GM21526 (cell line): Measurements from ENCODE around the gene RAMAC.
"Not testable (repeated sequence)": the region's sequence is repeated elsewhere in the genome, so short reads cannot be mapped to it uniquely, and the experiment has no call there.

Experiments used
- ATAC-seq: cut with Tn5 transposase; IDR thresholded peaks from one replicate; pipeline ENCODE4 v1.9.1; 2021; ENCODE audit warnings: moderate library complexity; ENCODE audit not compliant: unreplicated experiment, low FRiP score

The RAMAC gene

DNA sequence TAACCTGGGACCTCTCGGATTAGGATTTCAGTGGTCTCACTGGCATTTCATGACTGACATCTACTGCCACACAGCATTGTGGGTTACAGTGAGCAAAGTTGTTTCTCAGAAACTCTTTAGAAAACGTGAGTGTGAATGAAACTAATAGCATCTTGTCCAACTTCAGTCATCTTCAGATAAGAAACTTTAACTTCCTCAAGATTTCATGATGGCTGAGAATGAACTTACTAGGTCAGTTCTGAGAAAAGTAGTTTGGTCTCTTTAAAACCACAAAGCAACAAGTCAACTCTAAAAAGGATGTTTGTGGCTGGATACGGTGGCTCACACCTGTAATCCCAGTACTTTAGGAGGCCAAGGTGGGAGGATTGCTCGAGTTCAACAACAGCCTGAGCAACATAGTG, 19.3 kb upstream of the RAMAC start:
- ATAC-seq = peak; percentile 63

DNA sequence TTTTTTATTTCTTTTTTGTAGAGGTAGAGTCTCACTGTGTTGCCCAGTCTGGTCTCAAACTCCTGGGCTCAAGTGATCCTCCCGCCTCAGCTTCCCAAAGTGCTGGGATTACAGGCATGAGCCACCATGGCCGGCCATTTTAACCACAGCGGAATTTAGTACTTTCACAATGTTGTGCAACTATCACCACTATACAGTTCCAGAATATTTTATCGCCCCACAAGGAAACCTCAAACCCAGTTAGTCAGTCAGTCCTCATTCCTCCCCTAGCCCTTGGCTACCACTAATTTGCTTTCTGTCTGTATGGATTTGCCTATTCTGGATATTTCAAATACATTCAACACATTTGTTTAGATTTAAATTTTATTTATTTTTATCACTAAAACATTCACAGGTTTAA, 17.9 kb upstream of the RAMAC start:
- ATAC-seq = no peak

DNA sequence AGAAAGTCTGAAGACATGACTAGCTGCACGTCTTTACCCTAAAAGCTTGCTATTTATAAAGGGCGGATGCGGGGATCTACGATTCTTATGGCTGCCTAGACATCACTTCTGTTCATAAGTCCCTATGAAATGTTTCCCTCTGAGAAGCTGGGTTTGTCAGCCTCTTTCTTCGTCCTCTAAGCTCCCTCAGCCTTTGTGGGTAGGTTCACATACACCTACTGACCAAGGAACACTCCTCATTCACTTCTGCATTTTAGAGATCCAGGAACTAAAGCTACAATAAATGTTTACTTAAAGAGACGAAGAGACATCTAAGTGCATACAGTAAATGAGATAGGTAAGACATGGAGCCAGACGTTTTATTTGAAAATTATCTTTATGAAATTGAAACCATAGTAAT, 16.7 kb upstream of the RAMAC start:
- ATAC-seq = no peak

DNA sequence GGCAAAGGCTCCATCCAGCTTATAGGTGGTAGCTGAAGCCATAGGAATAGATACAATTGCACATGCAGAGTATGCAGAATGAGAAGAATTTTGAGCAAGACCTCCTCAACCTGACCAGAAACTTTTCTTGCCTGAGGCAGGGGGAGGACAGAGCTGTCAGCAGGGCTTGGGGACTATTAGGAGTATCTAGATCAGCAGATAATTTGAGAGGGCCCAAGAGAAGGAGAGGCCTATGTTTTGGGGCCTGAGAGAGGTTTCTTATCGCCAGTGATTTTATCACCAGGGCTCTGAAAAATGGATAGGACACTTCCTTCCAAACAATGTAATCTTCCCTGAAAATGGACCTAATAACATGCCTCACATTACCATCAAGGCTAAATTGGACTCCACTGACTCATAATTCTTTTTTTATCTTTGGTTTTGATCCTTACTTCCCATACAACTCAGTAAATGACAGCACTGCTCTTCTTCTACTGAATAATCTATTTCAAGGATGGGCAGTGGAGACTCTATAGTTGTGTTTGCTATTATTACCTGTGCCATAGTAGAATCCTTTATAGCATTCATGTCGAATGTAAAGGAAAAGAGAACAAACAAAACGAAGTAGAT, 15.8 kb upstream of the RAMAC start:
- no peak for ATAC-seq

DNA sequence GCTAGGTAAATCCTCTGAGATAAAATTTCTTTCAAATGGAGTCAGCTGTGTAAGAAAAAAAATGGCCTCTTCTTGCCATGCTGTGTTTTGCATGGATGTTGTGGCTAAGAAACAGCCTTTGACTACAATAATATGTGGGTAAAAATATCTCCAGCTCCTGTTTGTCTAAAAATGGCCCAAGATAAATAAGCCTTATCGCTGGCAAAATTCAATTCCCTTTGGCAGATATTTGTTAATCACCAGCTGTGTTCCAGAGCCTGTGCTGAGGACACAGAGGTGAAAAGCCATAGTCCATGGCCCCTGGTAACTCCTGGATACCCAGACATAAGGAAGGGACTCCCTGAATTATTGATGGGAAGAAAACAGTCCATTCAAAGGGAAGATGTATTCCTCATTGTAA, 15.3 kb upstream of the RAMAC start:
- no peak for ATAC-seq

DNA sequence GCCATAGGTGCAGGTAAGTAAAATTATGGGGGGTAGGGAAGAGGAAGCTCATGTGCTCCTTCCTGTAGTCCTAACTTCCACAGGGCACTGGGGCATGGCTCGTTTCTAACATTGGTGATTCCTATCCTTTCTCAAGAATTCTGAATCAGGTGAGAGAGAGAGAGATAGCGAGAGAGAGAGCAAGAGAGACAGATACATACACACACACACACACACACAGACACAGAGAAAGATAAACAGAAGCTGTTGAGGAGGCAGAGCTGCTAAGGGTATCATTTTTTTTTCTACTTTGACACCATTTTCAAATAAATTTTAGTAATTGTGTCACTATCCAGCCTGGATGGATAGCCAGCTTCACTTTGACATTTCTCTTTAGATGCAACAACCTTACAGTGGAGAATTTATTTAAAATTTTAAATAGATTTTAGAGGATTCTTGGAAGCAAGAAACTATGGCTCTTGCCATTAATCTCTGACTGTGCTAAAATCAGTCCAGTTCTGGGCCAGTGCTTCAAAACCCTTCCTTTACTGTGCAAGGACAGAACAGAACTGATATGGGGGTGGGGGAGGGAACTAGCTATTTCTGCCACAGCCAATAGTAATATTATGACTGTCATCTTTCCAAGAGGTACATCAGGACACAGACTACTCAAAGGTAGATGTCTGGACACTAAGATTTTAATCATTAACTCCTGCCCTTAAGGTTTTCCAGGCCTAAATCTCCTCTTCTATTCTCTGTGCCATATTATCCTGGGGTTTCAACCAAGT, 14.6 kb upstream of the RAMAC start:
- no peak for ATAC-seq

DNA sequence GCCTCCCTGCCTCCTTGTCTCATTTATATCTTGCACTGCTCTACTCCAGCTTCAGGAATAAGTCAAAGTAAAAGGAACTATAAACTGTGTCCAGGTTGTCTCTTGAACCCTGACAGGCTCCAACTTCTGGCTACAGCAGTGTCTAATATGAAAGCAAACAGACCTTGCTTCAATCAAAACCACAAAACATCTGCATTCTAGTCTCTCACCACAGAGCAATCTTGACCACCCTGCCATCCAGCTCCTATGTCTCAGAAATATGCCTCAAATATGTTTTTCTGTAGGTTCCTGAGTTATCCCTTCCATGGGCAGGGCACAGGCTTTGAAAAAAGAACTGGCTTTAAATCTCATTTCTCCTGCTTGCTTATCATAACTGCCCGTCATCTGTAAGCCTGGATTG, 13.0 kb upstream of the RAMAC start:
- no peak for ATAC-seq

DNA sequence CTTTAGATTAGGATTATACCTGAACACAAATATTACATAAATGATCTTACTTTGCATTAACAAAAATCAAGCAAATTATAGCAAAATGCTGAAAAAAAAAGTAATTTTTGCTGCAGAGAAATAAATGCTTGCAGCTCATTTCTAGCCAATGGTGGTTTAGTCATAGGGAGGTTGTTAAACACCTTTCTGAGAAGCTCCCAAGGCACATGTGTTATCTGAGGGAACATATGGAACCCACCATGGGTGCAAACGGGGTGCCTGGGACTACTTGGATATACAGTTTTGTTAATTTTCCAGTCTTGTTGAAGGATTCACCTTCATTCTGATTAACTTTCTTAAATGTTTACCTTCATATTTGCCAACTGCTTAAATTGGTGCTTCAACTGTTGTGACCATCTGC, 8.9 kb upstream of the RAMAC start:
- ATAC-seq = no peak

DNA sequence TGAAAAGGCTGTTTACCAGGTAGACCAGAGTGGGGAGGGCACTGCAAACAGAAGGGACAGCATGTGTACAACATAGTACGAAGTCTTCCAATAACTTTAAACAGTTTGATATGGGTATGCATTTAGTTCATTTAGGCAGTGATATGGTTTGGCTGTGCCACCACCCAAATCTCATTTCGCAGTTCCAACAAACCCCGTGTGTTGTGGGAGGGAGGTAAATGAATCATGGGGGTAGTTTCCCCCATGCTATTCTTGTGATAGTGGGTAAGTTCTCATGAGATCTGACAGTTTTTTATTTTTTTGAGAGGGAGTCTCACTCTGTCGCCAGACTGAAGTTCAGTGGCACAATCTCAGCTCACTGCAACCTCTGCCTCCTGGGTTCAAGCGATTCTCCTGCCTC, 7.6 kb upstream of the RAMAC start:
- ATAC-seq = no peak

DNA sequence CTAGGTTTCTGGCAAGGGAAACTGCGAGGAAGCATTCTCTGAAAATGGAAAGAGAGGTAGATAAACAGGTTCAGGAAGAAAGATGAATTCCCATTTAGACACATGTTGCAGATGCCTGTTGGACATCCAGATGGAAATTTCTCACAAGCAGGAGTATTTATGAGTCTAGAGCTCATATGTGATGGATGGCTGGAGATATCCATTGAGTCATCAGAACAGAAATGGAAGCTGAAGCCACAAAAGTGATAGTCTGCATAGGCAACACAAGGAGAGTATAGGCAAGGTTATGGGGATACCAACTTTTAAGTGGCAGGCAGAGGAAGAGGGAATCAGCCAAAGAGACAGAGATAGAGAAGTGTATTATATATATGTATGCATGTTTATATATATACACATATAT, 6.3 kb upstream of the RAMAC start:
- ATAC-seq = no peak

DNA sequence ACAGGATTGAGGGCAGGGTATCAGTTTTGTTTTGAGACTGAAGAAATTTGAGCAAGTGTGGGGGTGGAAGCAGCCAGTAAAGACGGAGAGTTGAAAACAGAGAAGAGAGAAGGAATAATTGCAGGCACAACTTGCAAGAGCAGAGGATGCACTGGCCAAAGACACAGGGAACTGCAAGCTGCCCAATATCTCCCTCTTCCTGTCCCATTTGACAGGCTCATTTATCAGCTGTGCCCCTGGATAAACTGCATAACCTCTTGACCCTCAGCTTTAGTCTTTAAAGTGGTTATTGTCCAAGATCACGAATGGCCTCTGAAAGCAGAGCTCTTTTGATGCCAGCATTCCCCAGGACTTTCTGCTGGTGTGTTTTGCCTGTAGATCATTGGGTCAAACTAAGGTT, 5.0 kb upstream of the RAMAC start:
- no peak for ATAC-seq

DNA sequence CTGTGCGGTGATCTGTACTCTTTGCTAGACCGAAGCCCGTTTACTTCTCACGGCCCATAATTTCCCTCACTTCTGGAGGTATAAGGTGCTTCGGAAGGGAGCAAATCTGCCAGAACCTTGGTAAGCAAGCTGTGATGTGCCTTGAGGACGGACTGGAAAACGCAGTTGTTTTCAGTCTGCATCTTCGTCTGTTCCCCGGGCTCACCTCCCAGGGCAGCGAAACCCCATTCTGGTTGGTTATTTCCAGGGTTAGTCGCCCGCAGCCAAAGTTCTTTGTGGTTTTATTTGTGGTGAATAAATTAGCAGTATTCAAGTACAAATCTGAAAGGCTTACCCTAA, 401 bp downstream of the RAMAC start:
- ATAC-seq = peak; percentile 35

DNA sequence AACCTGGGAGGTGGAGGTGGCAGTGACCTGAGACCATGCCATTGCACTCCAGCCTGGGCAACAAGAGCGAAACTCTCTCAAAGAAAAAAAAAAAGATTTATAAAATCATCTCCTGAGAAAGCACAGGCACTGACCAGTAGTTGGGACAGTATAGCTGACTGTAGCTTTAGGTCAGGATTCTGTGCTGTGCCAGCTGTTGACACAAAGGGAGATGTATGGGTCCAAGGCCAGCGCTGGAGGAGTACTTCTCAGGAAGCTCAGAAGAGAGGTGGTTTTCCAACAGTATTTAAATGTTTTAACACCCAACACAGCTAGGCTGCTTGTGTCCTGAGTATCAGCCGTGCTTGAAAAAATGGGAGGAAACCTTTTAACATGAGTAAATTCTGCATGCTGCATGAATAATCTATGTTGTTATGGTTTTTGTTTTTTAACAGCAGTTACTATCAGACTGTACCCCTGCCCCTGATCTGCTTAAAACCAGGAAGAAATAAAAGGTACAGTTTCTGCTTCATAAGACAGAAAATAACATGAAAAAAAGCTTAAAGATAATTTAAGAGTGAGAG, 6.5 kb downstream of the RAMAC start:
- no peak for ATAC-seq

DNA sequence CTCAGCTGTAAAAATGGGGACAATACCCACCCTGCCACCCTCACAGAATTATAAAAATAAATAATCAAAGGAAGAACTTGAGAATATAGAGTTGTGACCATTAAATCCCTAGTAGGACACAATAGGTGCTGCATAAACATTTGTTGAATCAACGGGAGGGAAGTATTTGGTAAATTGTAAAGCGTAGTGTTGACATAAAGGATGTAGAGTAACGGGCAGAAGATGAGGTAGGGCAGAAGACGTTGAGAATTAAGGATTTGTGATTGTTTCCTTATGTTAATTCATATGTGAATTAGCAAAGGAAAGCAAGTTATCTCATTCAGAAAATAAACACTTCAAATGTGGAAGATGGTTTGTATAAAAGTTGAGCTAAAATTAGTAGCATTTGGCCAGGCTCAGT, 7.1 kb downstream of the RAMAC start:
- no peak for ATAC-seq

DNA sequence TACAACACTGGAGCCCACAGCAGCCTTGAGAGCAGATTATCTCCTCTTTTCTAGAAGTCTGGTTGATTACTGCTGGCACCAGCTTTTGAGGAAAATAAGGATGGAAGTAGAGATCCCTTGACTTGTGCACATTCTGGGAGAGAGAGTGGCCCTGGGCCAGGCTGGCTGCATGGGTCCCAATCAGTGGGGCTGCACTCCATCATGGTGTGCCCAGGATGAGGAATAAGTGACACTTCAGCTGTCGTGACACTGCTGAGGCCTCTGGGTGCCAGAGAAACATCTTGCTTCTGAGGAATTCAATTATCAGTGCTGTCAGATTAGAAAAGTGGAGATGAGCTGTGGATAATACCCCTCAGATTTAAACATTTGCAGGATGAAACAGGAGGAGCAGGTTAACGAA, 9.1 kb downstream of the RAMAC start:
- ATAC-seq = no peak

DNA sequence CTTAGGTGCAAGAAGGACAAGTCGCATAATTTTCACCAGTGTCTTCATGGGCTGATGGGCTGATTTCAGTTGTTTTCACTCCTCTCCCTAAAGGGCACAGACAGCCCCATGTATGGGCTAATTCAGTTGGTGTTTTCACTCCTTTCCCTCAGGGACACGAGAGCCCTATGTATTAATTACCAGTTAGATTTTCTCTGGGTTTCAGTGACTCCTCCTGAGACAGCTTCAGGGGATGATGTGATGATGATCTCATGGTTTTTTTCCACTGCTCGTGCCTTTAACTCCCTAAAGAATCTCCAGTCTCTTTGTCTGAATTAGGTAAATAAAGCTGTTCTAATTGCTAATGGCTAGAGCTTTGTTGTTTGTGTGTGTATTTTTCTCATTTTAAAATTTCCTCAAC, 9.9 kb downstream of the RAMAC start:
- no peak for ATAC-seq

DNA sequence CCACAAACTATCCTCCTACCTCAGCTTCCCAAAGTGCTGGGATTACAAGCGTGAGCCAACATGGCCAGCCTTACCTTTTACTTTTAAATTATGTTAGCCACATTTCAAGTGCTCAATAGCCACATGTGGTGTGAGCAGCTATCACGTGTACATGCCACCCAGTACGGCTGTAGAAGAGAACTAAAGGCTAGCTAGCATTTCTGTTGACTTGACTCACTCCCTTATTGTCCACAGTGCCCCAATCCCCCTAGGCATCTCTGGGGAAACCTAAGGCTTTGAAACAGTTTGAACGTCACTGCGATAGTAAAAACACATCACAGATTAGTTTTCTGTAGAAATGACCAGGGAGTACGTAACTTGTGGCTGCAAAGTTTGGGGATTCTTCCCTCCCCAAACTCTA, 13.4 kb downstream of the RAMAC start:
- no peak for ATAC-seq

DNA sequence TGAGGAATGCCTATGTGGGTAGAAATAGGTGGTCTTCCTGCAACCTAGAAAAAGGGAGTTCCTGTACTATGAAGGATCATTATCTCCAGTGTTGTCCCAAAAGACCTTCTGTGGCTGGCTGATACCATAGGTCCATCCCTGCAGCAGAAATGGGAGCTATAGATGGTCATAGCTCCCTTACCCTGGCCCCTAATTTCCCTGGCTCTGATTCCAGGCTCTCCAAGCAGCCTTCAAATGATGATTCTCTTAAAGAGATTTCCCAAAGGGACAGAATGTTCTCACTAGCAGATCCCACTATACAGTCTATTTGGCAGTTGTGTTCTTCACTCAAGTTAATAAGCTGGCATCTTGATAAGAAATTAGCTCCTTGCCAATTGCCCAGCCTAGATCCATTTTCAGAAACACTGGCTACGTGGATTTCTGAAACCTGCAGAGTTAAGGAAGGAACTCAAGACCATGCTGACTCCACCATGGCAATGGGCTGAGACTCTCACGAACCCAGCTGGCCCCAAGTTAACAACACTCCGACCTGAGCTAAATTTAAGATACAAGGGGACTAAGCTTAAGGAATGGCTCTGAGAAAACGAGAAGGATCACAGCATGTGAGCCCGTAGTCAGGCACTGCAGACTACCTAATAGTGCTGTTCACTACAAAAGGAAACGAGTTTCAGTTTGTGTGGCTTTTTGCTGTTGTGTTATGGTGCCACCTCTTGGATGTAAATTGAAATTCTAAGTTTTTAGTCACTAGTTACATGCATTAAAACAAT, 14.1 kb downstream of the RAMAC start:
- ATAC-seq = no peak

DNA sequence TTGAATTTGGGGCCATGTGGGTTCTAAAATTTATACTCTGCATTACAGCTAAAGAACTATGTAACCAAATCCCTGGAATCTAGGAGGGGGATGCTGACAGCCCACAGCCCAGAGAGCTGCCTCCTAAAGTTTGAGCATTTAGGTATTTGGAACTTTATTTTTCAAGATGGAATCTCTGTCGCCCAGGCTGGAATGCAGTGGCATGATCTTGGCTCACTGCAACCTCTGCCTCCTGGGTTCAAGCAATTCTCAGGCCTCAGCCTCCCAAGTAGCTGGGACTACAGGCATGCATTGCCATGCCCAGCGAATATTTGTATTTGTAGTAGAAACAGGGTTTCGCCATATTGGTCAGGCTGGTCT, 14.6 kb downstream of the RAMAC start:
- ATAC-seq = not testable (repeated sequence)

DNA sequence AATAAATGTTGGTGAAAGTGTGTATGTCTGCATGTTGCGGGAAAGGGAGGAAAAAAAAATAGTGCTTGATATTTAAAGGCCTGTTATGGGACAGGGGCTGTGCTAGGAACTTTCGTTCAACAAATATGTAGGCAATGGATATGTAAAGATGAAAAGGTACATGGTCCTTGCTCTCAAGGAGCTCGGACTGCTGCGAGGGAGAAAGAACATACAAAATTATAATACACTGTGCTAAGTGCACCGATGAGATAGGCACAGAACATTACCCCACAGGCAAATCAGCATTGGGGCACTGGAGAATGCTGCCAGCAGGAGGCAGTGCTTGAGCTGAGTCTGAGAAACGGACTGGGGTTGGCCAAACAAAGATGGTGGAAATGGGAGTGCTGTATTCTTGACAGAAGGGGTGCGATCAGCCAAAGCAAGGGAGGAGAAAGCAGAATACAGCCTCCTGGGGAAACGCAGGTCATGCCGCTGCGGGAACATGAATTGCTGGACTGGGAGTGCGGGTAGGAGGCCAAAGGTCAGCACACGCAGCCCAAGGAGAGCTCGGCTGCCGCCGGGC, 24.8 kb downstream of the RAMAC start:
- ATAC-seq = peak; percentile 61
